Fibroblast of the aortic adventitia (primary cell): Measurements from ENCODE around the gene ZNF22. TPM values are rescaled to one million over a fixed set of nuclear protein-coding genes. Genes with fewer than 3 reads are reported as not detected.
A peak's percentile ranks its signal among the peaks of the same experiment; 100 is the strongest.

ENCODE experiments used
- DNase-seq: peaks from one replicate; pipeline ENCODE4 v3.0.0-alpha.2; 2010; ENCODE audit warnings: low read depth
- H3K4me3 ChIP-seq: 2 replicates; pipeline ENCODE4 v1.5.1; 2011; ENCODE audit warnings: low read depth, mild to moderate bottlenecking, control low read depth, low read length, moderate library complexity
- CTCF ChIP-seq: IDR thresholded peaks from 2 replicates; pipeline ENCODE4 v1.5.1; 2011; ENCODE audit warnings: mild to moderate bottlenecking, low read length, control low read depth, inconsistent platforms; ENCODE audit not compliant: insufficient read depth
- total RNA-seq: library from RNA; depleted of rRNA; stranded (reverse); fragments of >200 nt; gene quantifications from 2 replicates; pipeline ENCODE4 v1.2.3, GENCODE V29; 2012; ENCODE audit warnings: low replicate concordance

Gene ZNF22
- total RNA-seq, 1 donor = 16.6 TPM

- DNase-seq = no peak
- TF ChIP-seq CTCF = no peak
- no peak overlapping the region for H3K4me3 ChIP-seq
These were observed 18.2 kb upstream of the ZNF22 start for GRCh38 chr10:44982496-44982895.

DNA sequence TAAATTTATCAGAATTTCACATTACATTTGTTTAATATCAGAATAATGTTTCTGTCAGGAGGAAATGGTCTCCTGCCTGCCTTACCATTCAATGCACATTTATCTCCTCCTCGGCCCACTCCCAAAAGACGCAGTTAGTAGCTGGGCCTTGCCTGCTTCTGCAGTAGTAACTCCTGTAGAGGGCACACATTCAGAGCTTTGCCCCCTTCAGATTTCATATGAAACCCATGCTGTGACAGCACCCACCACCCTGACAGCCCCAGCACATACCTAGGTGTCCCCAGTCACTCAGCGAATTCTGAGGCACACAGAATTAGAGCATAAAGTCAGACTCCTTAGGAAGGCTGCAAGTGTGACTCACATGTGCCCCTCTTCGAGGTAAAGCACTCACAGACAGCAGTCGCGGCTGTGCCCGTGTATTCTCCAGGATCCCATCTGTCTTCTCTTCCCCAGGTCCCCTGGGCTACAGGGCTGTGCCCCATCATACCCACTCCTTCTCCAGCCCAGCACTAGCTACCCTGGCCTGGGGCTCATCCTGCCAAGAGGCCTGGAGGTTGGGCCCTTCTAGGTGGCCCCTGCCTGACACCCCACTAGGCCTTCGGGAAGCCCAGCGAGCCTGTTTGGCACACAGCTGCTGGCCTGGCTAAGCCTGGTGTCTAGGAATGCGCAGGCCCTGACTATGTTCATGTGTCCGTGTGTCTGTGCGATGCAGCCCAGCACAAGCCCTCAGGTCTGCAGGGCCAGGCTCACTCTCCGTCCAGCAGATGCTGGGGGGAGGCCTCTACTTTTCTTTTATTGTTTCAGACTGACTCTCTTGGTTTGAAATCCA is 17.4 kb upstream of the ZNF22 start:
- no peak for DNase-seq
- H3K4me3 ChIP-seq = no peak overlapping the region
- TF ChIP-seq CTCF = no peak

DNA sequence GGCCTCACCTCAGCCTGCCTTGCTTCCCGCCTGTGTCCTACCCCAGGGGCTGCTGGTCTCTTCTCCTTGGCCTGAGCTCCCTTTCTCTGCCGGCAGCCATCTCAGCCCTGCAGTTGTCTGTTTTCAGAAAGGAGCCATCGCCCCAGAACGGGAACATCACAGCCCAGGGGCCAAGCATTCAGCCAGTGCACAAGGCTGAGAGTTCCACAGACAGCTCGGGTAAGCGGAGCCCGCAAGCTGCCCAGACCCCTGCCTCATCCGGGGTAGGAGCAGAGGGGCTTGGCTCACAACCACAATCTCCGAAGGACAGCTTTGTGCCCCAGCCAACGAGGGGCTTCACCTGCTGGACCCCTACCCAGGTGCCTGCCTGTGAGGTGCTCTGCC is 16.8 kb upstream of the ZNF22 start:
- TF ChIP-seq CTCF = no peak
- no peak for DNase-seq
- H3K4me3 ChIP-seq = no peak overlapping the region

DNA sequence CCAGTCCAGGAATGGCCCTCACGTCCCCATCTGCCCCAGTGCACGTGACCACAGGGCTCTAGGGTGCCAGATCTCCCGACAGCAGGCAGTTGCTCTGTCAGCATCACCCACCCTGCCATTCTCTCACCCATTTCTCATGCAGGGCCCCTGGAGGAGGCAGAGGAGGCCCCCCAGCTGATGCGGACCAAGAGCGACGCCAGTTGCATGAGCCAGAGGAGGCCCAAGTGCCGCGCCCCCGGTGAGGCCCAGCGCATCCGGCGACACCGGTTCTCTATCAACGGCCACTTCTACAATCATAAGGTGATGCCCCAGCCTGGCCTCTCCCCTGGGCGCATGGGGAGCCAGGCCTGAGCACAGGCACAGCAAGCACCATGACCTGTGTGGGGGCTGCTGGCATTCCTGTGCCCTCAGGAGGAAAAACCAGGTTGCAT is 16.0 kb upstream of the ZNF22 start:
- TF ChIP-seq CTCF = no peak
- no peak overlapping the region for H3K4me3 ChIP-seq
- no peak for DNase-seq

DNA sequence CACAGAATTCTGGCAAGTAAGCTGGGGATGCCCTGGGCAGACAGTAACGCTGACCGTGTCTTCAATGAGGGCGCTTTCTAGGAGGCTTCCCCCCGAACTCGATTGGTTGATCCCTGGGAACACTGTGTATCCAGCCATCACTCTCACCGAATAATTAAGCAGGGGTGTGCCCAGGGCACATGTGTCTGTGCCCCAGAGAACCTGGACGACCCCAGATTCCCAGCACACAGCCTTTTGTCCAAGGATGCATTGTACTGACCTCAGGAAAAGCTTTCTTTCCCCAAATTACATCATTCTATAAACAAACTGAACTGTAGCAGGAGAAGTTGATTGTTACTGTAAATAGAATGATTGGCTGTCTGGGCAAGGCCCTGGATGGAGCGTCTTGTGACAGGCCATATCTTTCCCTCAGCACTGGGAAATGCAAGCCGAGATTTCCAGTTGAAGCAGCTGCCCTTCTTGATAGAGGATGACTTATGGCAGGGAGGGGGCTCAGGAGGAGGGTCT is 15.5 kb upstream of the ZNF22 start:
- TF ChIP-seq CTCF = no peak
- peak; percentile 58 for DNase-seq
- no peak overlapping the region for H3K4me3 ChIP-seq

- no peak for TF ChIP-seq CTCF
- no peak for DNase-seq
- H3K4me3 ChIP-seq = no peak overlapping the region
These were observed 14.5 kb upstream of the ZNF22 start for GRCh38 chr10:44986179-44986578.

- peak; percentile 91 for DNase-seq
- no peak overlapping the region for H3K4me3 ChIP-seq
- TF ChIP-seq CTCF = no peak
These were observed 14.1 kb upstream of the ZNF22 start for GRCh38 chr10:44986670-44987069.
